HG03558 (cell line): Measurements from ENCODE around the gene PLEKHA5.

Source experiments
- ATAC-seq: cut with Tn5 transposase; IDR thresholded peaks from one replicate; pipeline ENCODE4 v1.9.1; 2021; ENCODE audit warnings: moderate number of reproducible peaks; ENCODE audit not compliant: unreplicated experiment; ENCODE audit errors: extremely low read depth

Gene PLEKHA5

DNA sequence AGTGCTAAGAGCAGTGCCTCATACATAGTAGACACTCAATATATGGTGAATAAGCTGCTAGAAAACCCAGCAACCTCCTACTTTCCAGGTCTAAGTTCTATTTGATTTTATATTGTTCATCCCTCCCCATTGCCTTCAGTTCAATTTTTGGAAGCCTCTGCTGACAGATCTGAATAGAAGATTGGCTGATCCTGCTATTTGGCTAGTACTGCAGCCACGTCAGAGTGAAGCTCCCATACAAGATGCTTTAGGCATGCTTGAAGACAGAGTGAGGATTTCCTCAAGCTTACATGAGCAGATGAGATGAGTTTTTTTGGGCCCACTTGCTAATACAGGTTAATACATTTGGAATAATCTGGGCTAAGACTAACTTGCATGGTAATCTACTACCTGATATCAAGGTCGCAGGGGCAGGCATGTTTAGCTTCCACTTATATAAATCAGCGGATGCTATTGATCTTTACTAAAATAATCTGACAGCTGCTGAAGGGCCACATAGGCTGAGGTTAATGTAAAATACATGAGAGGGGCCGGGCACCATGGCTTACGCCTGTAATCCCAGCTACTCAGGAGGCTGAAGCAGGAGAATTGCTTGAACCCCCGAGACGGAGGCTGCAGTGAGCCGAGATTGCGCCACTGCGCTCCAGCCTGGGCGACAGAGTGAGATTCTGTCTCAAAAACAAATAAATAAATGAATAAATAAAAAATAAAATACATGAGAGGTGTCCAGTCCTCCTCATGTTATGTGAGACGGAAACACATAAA is 293.8 kb downstream of the PLEKHA5 start:
- ATAC-seq: no peak
